GM18951 (cell line): Measurements from ENCODE around the gene ELOVL2.
"Not testable (repeated sequence)": the region's sequence is repeated elsewhere in the genome, so short reads cannot be mapped to it uniquely, and the experiment has no call there.

Experiments
- POLR2A ChIP-seq: IDR thresholded peaks from 4 replicates; pipeline ENCODE4 v1.6.1; 2011; ENCODE audit warnings: mild to moderate bottlenecking; ENCODE audit not compliant: insufficient read length, insufficient read depth; ENCODE audit errors: extremely low read depth
- in situ Hi-C: fragments of 300-500 bp; cut with MboI; formaldehyde crosslinking; loops from one replicate; pipeline ENCODE4 v1.12.0; 2022; ENCODE audit warnings: low sequenced_read_pairs, mixed read lengths, inconsistent platforms; ENCODE audit not compliant: unreplicated experiment

Gene ELOVL2

DNA sequence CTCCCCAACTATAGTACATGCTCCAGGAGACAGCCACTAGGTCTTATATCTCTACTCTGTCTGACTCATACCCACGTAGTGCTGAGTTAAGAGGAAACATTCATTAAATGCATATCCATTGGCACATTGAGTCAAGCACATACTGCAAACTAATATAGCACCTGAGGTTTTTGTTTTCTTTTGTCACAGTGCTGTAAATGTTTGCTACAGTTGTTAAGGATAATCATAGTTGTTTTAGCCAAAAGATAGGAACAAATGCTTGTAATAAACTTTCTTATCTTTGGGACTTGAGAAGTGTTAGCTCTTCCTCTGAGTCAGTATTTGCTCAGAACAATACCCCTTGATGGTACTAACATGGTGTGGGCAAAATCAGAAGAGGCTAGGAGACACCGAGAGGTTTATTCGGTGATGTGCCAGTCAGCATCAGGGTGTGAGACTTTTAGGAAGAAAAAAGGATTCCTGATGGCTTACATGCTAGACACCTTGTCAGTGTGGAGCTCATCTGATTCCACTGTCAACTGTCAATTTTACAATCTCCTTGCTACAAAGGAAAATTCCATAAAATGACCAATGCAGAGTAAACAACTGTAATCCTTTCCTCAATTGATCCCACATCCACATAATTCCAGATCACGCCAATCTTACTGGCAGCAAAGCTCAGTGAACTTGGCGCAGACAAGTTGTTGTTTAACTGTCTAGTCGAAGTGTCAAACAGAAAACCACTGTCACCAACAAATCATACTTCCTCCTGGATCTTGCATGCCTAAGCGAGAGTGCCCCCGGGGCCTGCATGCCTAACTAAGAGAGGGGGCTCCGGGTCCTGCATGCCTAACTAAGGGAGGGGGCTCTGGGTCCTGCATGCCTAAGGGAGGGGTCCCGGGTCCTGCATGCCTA, 36.1 kb downstream of the ELOVL2 start:
- no peak for TF ChIP-seq POLR2A
- in situ Hi-C loops = no loop called here

DNA sequence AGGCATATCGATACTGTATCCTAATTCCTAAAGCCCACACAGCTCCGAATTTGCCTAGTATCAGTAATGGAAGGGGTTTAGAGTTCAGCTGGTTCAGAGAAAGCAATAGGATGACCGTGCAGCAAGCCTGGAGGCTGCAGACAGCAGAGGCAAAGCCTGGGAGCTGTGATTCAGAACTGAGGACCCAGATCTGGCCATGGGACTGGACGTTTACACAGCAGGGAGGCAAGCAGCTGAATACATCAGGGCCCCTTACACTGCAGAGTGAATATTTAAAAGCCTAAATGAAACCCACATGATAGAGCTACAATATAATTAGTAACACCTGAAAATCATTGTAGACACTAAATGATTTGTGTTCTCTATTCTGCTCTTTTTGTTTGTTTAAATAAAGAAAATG, 38.0 kb downstream of the ELOVL2 start:
- in situ Hi-C loops = no loop called here
- TF ChIP-seq POLR2A = no peak

DNA sequence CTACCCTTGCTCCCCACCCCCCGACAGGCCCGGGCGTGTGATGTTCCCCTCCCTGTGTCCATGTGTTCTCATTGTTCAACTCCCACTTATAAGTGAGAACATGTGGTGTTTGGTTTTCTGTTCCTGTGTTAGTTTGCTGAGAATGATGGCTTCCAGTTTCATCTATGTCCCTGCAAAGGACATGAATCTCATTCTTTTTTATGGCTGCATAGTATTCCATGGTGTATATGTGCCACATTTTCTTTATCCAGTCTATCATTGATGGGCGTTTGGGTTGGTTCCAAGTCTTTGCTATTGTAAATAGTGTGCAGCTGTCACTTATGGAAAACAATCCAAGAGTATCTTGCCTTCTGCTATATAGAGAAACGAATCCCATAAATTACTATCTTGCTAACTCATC, 40.8 kb downstream of the ELOVL2 start:
- in situ Hi-C loops = not testable (repeated sequence)

DNA sequence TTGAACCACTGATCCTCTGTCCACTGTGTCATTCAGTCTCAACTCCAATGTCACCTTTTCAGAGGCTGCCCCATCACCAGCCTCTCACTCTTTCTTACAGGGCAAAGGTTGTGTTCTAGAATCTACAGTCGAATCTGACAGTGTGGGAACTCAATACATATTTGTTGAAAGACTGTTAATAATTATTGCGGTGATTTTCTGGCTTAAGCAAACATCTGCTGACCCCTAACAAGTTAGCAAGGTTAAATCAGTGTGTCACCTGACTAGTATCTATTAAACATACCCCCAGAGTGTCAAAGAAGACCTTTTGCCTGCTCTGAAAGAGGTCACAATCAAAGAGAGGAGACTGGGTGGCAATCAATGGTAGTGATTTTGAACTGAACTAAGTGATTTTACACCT, 41.9 kb downstream of the ELOVL2 start:
- in situ Hi-C loops = no loop called here
- no peak for TF ChIP-seq POLR2A

DNA sequence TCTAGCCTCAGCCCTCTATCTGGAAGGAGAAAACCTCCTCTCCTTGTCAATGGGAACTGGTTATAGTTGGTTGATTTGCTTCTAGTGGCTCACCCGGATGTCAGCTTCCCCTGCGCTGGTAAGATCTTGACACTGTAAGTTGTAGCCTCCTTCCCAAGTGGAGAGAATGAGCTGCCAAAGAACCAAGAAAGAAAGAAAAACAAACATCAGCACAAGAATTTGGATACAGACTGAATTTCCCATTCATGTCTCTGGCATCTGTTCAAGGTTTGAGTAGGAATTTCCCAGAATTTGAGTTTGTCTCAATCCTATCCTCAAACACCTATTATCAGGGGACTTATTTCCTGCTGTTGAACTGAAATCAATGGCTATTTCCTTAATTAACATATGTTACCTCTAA, 44.1 kb downstream of the ELOVL2 start:
- in situ Hi-C loops = no loop called here
- no peak for TF ChIP-seq POLR2A

DNA sequence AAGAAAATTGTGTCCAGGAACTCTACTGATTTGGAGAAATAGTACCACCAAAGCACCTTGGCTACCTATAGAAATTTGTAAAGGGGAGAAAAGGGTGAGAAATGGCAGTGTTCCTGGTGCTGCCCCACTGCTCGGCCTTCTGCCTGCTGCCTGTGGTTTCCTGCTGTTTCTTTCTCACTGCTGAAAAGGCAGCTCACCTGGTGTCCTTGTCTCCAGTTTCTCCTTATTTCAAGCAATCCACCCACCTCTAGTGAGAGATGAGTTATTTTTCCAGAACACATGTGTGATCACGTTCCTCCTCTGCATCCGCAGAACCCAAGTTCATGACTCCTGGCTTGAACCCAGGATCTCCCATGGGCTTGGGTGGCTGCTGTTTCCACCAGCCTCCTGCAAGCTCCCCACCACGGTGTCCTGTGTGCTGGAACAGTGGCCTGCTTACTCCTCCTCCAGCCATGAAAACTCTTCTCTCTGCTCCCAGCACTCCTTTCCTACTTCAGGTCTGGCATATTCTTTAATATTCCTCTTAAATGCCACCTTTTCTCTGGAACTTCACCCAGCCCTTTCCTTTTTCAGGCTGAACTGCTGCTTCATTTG, 48.9 kb downstream of the ELOVL2 start:
- no peak for TF ChIP-seq POLR2A
- in situ Hi-C loops = no loop called here

DNA sequence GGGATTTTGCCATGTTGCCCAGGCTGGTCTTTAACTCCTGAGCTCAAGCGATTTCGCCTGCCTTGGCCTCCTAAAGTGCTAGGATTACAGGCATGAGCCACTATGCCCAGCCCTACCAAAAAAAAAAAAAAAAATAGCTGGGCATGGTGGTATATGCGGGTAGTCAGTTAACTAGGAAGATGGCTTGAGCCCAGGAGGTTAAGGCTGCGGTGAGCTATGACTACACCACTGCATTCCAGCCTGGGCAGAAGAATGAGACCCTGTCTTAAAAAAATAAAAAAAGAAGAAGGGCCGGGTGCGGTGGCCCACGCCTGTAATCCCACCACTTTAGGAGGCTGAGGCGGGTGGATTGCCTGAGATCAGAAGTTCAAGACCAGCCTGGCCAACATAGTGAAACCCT, 50.2 kb downstream of the ELOVL2 start:
- TF ChIP-seq POLR2A = no peak
- in situ Hi-C loops = no loop called here

DNA sequence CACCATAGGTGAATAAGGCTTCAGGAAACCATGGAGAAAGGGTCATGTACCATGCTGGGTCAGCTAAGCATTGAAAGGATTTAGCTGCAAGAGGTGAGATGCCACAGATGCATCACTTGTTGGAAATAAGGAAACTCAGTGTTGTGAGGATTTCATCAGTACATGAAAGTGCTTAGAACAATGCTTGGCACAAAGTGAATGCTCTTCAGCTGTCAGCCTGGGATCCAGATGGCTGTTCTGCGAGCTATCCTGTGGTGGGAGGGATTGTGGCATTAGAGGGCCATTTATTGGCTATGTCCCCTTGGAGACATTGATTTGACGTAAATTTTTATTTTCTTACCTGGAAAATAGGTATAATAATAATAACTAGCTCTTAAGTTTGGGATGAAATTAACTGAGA, 53.0 kb downstream of the ELOVL2 start:
- in situ Hi-C loops = no loop called here
- TF ChIP-seq POLR2A = no peak

DNA sequence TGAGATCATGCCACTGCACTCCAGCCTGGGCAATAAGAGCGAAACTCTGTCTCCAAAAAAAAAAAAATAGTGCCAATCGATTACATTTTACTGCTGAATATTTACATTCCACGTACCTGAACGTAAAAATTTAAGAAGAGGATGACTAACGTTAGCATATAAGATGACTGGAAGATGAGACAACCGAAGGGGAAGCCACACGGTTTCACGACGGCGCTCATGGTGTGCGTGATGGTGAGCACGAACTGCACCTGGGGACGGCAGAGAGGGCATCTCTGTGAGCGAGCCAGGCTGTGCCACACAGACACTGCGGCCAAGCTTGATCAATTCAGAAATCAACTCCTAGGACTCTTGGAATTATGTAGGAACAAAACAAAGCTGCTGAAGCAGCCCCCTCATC, 54.5 kb downstream of the ELOVL2 start:
- in situ Hi-C loops = no loop called here
- TF ChIP-seq POLR2A = no peak

DNA sequence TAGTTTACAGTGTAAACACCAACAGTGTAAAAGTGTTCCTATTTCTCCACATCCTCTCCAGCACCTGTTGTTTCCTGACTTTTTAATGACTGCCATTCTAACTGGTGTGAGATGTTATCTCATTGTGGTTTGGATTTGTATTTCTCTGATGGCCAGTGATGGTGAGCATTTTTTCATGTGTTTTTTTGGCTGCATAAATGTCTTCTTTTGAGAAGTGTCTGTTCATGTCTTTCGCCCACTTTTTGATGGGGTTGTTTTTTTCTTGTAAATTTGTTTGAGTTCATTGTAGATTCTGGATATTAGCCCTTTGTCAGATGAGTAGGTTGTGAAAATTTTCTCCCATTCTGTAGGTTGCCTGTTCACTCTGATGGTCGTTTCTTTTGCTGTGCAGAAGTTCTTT, 59.1 kb downstream of the ELOVL2 start:
- in situ Hi-C loops = not testable (repeated sequence)

DNA sequence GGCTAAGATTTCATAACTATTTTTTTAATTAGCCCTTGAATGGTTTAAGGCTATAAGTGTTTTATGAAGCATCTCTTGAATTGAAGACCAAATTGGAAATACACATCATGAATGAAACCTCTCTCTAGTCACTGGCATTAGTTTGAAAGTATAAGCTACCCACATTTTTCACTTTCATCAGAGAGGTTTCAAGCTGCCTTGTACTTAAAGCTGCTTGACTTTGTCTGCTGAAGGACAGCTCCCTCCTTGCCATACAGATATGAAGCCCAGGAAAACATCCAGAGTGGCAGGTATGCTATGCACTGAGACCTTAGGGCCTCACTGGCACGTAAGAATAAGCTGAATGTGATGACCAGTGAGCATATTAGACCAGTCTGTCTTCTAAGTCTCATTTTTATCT, 62.7 kb downstream of the ELOVL2 start:
- TF ChIP-seq POLR2A = no peak
- in situ Hi-C loops = no loop called here

DNA sequence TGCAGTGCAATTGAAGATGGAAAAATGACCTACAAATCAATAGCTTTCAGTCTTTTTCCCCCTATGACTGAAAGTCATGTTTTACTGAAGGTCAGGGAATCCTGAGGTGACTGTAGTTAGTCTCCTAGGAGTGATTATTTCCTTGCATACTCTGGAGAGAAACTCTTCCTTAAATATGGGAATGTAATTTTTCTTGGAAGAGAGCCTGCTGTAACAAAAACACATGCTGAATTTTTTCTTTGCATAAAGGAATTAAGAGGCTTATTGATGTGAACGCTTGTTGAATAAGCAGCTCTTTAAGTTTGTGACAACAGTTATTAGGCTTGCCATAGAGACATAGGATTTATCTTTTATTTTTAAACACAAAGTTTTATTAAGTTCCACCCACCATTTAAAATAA, 64.5 kb downstream of the ELOVL2 start:
- no peak for TF ChIP-seq POLR2A
- in situ Hi-C loops = no loop called here

DNA sequence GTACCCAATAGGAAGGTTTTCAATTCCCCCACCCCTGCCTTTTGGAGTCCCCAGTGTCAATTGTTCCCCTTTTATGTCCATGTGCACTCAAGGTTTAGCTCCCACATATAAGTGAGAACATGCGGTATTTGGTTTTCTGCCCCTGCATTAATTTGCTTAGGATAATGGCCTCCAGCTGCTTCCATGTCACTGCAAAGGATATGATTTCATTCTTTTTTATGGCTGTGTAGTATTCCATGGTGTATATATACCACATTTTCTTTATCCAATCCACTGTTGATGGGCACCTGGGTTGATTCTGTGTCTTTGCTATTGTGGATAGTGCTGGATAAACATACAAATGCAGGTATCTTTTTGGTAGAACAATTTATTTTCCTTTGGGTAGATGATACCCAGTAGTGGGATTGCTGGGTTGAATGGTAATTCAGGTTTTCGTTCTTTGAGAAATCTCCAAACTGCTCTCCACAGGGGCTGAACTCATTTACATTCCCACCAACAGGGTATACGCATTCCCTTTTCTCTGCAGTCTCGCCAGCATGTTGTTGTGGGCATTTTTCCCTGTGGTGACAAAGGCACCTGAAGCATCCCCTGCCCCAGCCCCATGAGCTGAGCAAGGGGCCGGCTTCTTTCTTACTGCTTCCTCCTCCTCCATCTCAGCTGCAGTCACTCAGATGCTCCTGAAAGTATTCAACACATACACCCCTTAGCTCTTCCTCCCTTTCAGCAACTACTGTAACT, 66.7 kb downstream of the ELOVL2 start:
- no peak for TF ChIP-seq POLR2A
- in situ Hi-C loops = no loop called here

DNA sequence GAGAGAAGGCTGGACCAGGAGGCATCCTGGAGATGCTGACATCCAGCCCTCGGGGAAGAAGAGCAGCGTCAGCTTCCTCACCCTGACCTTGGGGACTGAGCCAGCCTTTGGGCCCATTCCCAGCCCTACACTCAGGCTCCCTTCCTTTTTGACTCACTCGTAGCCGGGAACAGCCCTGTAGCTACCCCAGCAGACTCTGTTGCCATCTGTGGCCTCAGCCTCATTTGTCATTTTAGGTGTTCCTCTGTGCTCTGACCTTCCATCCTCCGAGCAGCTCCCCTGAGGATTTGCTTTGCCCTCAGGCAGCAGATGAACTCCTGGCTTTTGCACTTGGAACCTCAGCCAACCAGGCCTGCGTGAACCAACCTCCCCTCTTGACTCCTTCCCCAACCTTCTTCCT, 67.5 kb downstream of the ELOVL2 start:
- in situ Hi-C loops = no loop called here
- TF ChIP-seq POLR2A = no peak
